ENCODE measurements around the gene CADM1.

DNA sequence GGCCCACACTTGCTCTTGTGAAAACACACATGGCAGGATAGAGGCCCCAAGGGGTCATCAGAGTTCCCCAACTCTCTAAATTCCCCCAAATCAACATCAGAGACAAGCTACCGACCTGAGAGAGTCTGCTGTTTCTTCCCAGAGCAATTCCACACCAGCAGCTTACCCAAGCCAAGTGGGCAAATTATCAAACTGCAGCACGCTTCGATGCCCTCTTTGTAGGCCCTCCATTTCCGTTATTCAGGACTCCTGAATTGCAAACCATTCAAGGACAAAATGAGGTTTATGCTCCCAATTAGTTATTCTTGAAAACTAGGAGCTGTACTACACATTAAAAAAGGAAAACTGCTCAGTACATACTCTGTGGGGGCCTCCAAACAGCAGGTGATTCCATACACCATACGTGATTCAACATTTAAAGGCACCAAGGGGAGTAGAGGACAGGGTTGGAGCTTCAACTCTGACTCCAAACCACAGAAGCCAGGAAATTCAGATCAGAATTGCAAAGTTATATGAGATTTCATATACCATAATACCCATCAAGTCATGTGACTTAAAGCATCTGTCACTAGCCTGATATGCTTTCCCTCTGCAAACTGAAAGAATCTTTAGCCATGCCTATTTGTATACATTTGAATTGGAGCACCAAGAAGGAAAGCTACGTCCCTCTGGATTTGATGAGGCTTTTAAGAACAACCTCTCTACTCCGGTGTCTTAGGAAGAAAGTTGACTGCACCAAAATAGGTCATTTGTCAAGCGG is 234.8 kb downstream of the CADM1 start:
- TF ChIP-seq, protein P1, sequence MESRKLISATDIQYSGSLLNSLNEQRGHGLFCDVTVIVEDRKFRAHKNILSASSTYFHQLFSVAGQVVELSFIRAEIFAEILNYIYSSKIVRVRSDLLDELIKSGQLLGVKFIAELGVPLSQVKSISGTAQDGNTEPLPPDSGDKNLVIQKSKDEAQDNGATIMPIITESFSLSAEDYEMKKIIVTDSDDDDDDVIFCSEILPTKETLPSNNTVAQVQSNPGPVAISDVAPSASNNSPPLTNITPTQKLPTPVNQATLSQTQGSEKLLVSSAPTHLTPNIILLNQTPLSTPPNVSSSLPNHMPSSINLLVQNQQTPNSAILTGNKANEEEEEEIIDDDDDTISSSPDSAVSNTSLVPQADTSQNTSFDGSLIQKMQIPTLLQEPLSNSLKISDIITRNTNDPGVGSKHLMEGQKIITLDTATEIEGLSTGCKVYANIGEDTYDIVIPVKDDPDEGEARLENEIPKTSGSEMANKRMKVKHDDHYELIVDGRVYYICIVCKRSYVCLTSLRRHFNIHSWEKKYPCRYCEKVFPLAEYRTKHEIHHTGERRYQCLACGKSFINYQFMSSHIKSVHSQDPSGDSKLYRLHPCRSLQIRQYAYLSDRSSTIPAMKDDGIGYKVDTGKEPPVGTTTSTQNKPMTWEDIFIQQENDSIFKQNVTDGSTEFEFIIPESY (CRISPR knock-in tag; IDR thresholded peaks at IDR 0.05): no peak
- TF ChIP-seq RAD21 (CRISPR knock-in tag; conservative IDR thresholded peaks at IDR 0.05 in 1 of 2, IDR thresholded peaks at IDR 0.05 in 1 of 2): no peak
- TF ChIP-seq ZZZ3 (IDR thresholded peaks at IDR 0.05): no peak
- no peak for TF ChIP-seq ZNF24 (IDR thresholded peaks at IDR 0.05)
- TF ChIP-seq, protein P2, sequence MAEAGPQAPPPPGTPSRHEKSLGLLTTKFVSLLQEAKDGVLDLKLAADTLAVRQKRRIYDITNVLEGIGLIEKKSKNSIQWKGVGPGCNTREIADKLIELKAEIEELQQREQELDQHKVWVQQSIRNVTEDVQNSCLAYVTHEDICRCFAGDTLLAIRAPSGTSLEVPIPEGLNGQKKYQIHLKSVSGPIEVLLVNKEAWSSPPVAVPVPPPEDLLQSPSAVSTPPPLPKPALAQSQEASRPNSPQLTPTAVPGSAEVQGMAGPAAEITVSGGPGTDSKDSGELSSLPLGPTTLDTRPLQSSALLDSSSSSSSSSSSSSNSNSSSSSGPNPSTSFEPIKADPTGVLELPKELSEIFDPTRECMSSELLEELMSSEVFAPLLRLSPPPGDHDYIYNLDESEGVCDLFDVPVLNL (CRISPR knock-in tag; IDR thresholded peaks at IDR 0.05; ENCODE audit: low read depth): no peak
- TF ChIP-seq SMC3 (conservative IDR thresholded peaks at IDR 0.05; ENCODE audit: insufficient read depth, low read depth, low read length): no peak
- no peak for TF ChIP-seq ZNF165 (CRISPR knock-in tag; IDR thresholded peaks at IDR 0.05; ENCODE audit: borderline replicate concordance)

Measured in K562 (cell line).